Stomach (tissue), 9 donors: Measurements from ENCODE around the gene AZIN2. TPM values are rescaled to one million over a fixed set of nuclear protein-coding genes. Genes with fewer than 3 reads are reported as not detected.

Source experiments
- DNase-seq, 2 donors: peaks; one replicate each; pipeline versions ENCODE4 v3.0.0 to v3.0.0-alpha.2; 2013 to 2019
- H3K27ac ChIP-seq, 5 donors: fragments of 200-600 bp in 4 of 5; sonication (generic) in 4 of 5; one replicate each; pipeline ENCODE4 v1.5.1; 2013 to 2019; ENCODE audit warnings: mild to moderate bottlenecking in 1 of 5, moderate library complexity in 1 of 5
- H3K27me3 ChIP-seq, 3 donors: fragments of 200-600 bp; sonication (generic); one replicate each; pipeline ENCODE4 v1.5.1; 2017 to 2019; ENCODE audit warnings: mixed run types in 1 of 3
- H3K36me3 ChIP-seq, 4 donors: fragments of 200-600 bp; sonication (generic); 1 replicate in 3 of 4; 2 replicates in 1 of 4; pipeline ENCODE4 v1.5.1; 2016 to 2019
- H3K4me1 ChIP-seq, 4 donors: fragments of 200-600 bp; sonication (generic); one replicate each; pipeline ENCODE4 v1.5.1; 2016 to 2019
- H3K4me3 ChIP-seq, 4 donors: fragments of 200-600 bp; sonication (generic) in 3 of 4; one replicate each; pipeline ENCODE4 v1.5.1; 2016 to 2019; ENCODE audit warnings: mild to moderate bottlenecking in 1 of 4
- H3K9me3 ChIP-seq, 4 donors: fragments of 200-600 bp; sonication (generic); one replicate each; pipeline ENCODE4 v1.5.1; 2016 to 2019
- EP300 ChIP-seq: sonication (generic); formaldehyde crosslinking; IDR thresholded peaks from one replicate; pipeline ENCODE4 v1.6.1; 2017; ENCODE audit warnings: antibody characterized with exemption
- POLR2A ChIP-seq, 4 donors: fragments of 450-650 bp; IDR thresholded peaks; one replicate each; pipeline ENCODE4 v1.6.1; 2016; ENCODE audit warnings: antibody characterized with exemption in 4 of 4, control low read depth in 2 of 4, mild to moderate bottlenecking in 1 of 4, moderate library complexity in 1 of 4
- POLR2AphosphoS5 ChIP-seq, 3 donors: sonication (generic); formaldehyde crosslinking; IDR thresholded peaks; one replicate each; pipeline ENCODE4 v1.6.1; 2016; ENCODE audit warnings: antibody characterized with exemption in 3 of 3
- WGBS, 5 donors: extraction: QIAGEN DNeasy Blood & Tissue Kit in 3 of 5; methylation state at CpG; one replicate each; pipeline versions ENCODE4 v1.1.5 to v1.1.7; 2013 to 2018; 5-methylcytosine and 5-hydroxymethylcytosine counted together
- intact Hi-C: fragments of 100-400 bp; cut with DNase I; formaldehyde crosslinking; loops from one replicate; pipeline ENCODE4 v1.15.1; 2023; ENCODE audit warnings: low total_unique reads
- polyA plus RNA-seq, 3 donors: library from polyadenylated mRNA; stranded (reverse); fragments of 200-250 nt; gene quantifications; one replicate each; pipeline ENCODE4 v1.2.3, GENCODE V29; 2013
- total RNA-seq, 5 donors: library from RNA; depleted of rRNA; stranded (reverse); fragments of >200 nt; gene quantifications; one replicate each; pipeline versions ENCODE4 v1.1.0 to v1.2.3, GENCODE V29; 2014 to 2016
- TF ChIP-seq, protein P1 (sequence below), 7 experiments: fragments of 450-650 bp in 4 of 7; fragments of 200-600 bp in 3 of 7; sonication (generic) in 3 of 7; IDR thresholded peaks; one replicate each; pipeline ENCODE4 v1.5.1; 2016 to 2019; ENCODE audit warnings: antibody characterized with exemption in 7 of 7, control low read depth in 2 of 7, mild to moderate bottlenecking in 1 of 7
- donor health status: healthy with polysubstance abuse.
- donor health status: Bipolar disorder and iron deficiency.
- donor health status: healthy.

The AZIN2 gene
- total and polyA plus RNA-seq, 8 donors, result 0.61 to 39.7 (median 2.0) TPM; not detected in 1

DNA sequence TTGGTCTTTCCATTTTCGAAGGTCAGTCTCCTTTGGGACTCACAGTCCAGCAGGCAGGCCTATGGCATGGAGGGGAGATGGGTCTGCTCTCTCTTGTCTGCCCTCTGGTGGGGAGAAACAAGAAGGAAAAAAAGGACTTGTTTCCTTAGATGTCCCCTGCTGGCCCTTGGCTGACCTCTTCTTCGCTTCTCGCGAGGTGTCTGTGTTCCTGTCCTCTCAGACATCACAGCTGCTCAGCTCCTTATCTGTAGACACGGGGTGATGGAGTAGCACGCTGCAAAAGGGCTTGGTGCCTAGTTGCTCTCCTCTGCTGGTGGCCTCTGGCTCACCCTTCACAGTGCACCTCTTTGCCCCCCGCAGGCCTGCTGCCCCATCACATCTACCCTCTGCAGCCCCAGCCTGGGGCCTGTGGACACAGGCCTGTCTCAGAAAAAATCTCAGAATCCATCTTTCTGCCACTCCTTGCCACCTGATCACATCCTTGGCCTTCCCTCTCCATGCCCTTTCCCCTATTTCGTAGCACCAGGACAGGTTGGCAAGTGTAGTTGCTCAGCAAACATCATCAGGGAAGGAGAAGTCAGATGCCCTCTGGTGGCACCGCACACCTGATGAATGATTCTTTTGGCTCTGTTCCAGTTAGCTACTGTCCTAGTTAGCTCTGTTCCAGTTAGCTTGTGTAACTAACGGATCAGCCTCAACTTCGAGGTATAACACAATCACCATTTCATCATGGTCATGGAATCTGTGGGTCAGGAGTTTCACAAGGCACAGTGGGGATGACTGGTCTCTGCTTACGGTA, 25.5 kb upstream of the AZIN2 start:
- Histone ChIP-seq H3K4me3 (no peak overlapping the region), H3K36me3 (no peaks in the 10 kb centered on the region), H3K9me3 (no peaks in the 10 kb centered on the region), H3K27me3 (no peaks in the 10 kb centered on the region), H3K4me1 (peaks cover 6 to 15% (median 7%) of the 10 kb centered on the region in 4 donors), H3K27ac (peak overlapping the region in 1 of 5 donors; percentile 54)
- 33 to 41% (median 38%) methylated on average over 12 of the region's 12 CpGs for whole genome bisulfite sequencing, 5 donors
- peak; percentile 59 to 92 for DNase-seq
- intact Hi-C loops, result loop anchor here (10.0 kb wide), 1 partner anchor 121 kb away; no protein-coding TSS in a partner anchor
- TF ChIP-seq, protein P1, sequence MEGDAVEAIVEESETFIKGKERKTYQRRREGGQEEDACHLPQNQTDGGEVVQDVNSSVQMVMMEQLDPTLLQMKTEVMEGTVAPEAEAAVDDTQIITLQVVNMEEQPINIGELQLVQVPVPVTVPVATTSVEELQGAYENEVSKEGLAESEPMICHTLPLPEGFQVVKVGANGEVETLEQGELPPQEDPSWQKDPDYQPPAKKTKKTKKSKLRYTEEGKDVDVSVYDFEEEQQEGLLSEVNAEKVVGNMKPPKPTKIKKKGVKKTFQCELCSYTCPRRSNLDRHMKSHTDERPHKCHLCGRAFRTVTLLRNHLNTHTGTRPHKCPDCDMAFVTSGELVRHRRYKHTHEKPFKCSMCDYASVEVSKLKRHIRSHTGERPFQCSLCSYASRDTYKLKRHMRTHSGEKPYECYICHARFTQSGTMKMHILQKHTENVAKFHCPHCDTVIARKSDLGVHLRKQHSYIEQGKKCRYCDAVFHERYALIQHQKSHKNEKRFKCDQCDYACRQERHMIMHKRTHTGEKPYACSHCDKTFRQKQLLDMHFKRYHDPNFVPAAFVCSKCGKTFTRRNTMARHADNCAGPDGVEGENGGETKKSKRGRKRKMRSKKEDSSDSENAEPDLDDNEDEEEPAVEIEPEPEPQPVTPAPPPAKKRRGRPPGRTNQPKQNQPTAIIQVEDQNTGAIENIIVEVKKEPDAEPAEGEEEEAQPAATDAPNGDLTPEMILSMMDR (IDR thresholded peaks at IDR 0.05), result peak in 5 of 7 experiments; percentile 47 to 69 (median 54)
- TF ChIP-seq POLR2A (IDR thresholded peaks at IDR 0.05) (no peak), POLR2AphosphoS5 (IDR thresholded peaks at IDR 0.05) (peak in 2 of 3 donors; percentile 45 to 63), EP300 (no peak)

DNA sequence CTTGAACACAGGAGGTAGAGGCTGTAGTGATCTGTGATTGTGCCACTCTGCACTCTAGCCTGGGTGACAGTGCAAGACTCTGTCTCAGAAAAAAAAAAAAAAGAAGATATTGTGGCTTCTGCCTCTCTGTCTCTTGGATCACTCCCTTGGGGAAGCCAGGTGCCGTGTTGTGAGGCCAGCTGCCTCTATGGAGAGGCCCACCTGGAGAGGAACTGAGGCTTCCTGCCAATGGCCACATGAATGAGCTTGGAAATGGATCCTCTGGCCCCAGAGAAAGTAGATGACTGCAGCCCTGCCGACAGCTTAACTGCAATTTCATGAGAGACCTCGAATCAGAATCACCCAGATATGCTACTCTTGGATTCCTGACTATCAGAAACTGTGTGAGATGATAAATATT, 24.5 kb upstream of the AZIN2 start:
- H3K27me3 ChIP-seq, result no peaks in the 10 kb centered on the region
- no peak for DNase-seq
- intact Hi-C loops, result loop anchor here (10.0 kb wide), 1 partner anchor 122 kb away; no protein-coding TSS in a partner anchor
- no peak overlapping the region for H3K27ac ChIP-seq
- H3K4me1 ChIP-seq, result peaks cover 6 to 11% (median 7%) of the 10 kb centered on the region in 4 donors
- WGBS, 5 donors, result 83 to 93% (median 89%) methylated on average over 3 of the region's 3 CpGs
- TF ChIP-seq EP300 (no peak), POLR2A (IDR thresholded peaks at IDR 0.05) (no peak), POLR2AphosphoS5 (IDR thresholded peaks at IDR 0.05) (no peak)
- TF ChIP-seq, protein P1 (IDR thresholded peaks at IDR 0.05), result no peak
- no peaks in the 10 kb centered on the region for H3K36me3 ChIP-seq
- H3K4me3 ChIP-seq, result no peak overlapping the region
- H3K9me3 ChIP-seq, result no peaks in the 10 kb centered on the region

DNA sequence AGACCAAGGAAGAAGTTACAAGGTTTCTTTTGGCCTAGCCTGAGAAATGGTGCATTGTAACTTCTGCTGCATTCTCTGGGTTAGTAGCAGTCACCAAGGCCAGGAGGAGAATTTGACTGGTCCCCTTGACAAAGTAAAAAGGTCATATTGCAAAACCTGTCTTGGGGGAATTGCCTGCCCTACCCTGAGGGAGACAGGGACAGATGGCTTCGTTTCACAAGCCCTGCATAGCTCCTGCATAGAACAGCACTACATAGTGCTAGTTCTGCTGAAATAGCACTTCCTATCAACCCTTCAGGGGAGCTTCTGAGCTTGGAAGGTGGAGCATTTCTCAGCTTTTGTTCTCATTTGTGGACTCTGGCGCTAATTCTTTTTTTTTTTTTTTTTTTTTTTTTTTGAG, 23.9 kb upstream of the AZIN2 start:
- DNase-seq, result no peak
- Histone ChIP-seq H3K4me3 (no peak overlapping the region), H3K36me3 (no peaks in the 10 kb centered on the region), H3K27me3 (no peaks in the 10 kb centered on the region), H3K27ac (no peak overlapping the region), H3K4me1 (peaks cover 6 to 11% (median 7%) of the 10 kb centered on the region in 4 donors), H3K9me3 (peaks cover 0 to 4% (median 1%) of the 10 kb centered on the region in 4 donors)
- intact Hi-C loops, result loop anchor here (10.0 kb wide), 1 partner anchor 122 kb away; no protein-coding TSS in a partner anchor
- 80 to 92% (median 84%) methylated on average over 2 of the region's 2 CpGs for WGBS, 5 donors
- TF ChIP-seq POLR2AphosphoS5 (IDR thresholded peaks at IDR 0.05), result no peak
- TF ChIP-seq, protein P1 (IDR thresholded peaks at IDR 0.05), result no peak
- no peak for TF ChIP-seq POLR2A (IDR thresholded peaks at IDR 0.05)
- TF ChIP-seq EP300, result no peak

DNA sequence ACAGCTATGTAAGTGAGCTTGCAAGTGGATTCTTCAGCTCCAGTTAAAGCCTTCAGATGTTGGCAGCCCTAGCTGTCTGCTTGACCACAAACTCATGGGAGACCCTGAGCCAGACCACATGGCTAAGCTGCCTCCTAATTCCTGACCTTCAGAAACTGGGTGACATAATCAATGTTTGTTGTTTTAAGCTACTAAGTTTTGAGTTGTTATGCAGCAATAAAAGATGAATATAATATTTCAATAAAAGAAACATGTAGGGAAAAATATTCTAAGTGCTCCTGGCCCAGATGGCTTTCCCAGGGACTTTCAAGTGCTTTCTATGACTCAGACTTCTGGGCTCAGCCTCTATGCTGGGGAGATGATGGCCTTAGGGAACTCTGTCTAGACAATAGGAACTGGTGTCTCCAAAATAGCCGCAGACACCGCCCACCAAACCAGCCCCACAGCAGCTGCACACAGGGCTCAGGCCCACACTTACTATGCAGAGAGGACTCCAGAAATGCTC, 20.3 kb upstream of the AZIN2 start:
- Histone ChIP-seq H3K27ac (no peak overlapping the region), H3K4me1 (peaks cover 0 to 2% (median under 1%) of the 10 kb centered on the region in 4 donors), H3K27me3 (no peaks in the 10 kb centered on the region), H3K4me3 (no peak overlapping the region), H3K9me3 (peaks cover 17 to 39% (median 35%) of the 10 kb centered on the region in 4 donors), H3K36me3 (no peaks in the 10 kb centered on the region)
- intact Hi-C loops, result no loop called here
- DNase-seq, result peak in 1 of 2 donors; percentile 32
- 63 to 87% (median 80%) methylated on average over 2 of the region's 2 CpGs for WGBS, 5 donors
- TF ChIP-seq POLR2A (IDR thresholded peaks at IDR 0.05) (no peak), EP300 (no peak), POLR2AphosphoS5 (IDR thresholded peaks at IDR 0.05) (no peak)
- TF ChIP-seq, protein P1 (IDR thresholded peaks at IDR 0.05), result no peak
